HG02623 (cell line): ENCODE measurements around the gene LAMB1.

ENCODE experiments used
- ATAC-seq: cut with Tn5 transposase; IDR thresholded peaks from one replicate; pipeline ENCODE4 v1.9.1; 2021; ENCODE audit warnings: moderate library complexity; ENCODE audit not compliant: unreplicated experiment

LAMB1 gene

GRCh38 chr7:107884066-107884818 is 118.7 kb downstream of the LAMB1 start:
- no peak for ATAC-seq

- no peak for ATAC-seq
Measured at GRCh38 chr7:107882766-107883165, 120.2 kb downstream of the LAMB1 start.

GRCh38 chr7:107879400-107880035 is 123.4 kb downstream of the LAMB1 start:
- ATAC-seq, result peak; percentile 77

- ATAC-seq, result no peak
Measured at GRCh38 chr7:107878636-107879035, 124.3 kb downstream of the LAMB1 start.

GRCh38 chr7:107877731-107878382 is 125.1 kb downstream of the LAMB1 start:
- ATAC-seq, result no peak

GRCh38 chr7:107876916-107877315 is 126.0 kb downstream of the LAMB1 start:
- ATAC-seq, result no peak

- peak; percentile 68 for ATAC-seq
Measured at GRCh38 chr7:107874605-107875446, 128.1 kb downstream of the LAMB1 start.

GRCh38 chr7:107874111-107874510 is 128.8 kb downstream of the LAMB1 start:
- ATAC-seq, result no peak
